ENCODE data around the gene CEBPB. TPM values are rescaled to one million over a fixed set of nuclear protein-coding genes. Genes with fewer than 3 reads are reported as not detected.
A peak's percentile ranks its signal among the peaks of the same experiment; 100 is the strongest.

CEBPB gene
- total RNA-seq, 4 donors from 2014 or later = 154 to 221 (median 195) TPM

- 4 to 5% methylated on average over 20 of the region's 20 CpGs for WGBS, 2 donors
- H3K4me3 ChIP-seq (ENCODE audit: low read depth, poor library complexity, severe bottlenecking) = no peak overlapping the region
- intact Hi-C loops (cut with DNase I; ENCODE audit: low total_unique reads) = no loop called here
Measured at GRCh38 chr20:50165684-50166554, 24.7 kb upstream of the CEBPB start.

GRCh38 chr20:50169329-50169823 lies 21.3 kb upstream of the CEBPB start:
- H3K4me3 ChIP-seq (ENCODE audit: low read depth, poor library complexity, severe bottlenecking) = no peak overlapping the region
- intact Hi-C loops (cut with DNase I; ENCODE audit: low total_unique reads) = no loop called here
- no peak for TF ChIP-seq POLR2A (IDR thresholded peaks at IDR 0.05)
- peak in 1 of 3 donors; percentile 97 for TF ChIP-seq CTCF (IDR thresholded peaks at IDR 0.05)
- DNase-seq (ENCODE audit: low spot score in 2 of 2) = peak; percentile 87 to 97
- WGBS, 2 donors = 24 to 25% methylated on average over 5 of the region's 5 CpGs

More at GRCh38 chr20:50165684-50166554, 24.7 kb upstream of the CEBPB start:
- TF ChIP-seq POLR2A (IDR thresholded peaks at IDR 0.05) = no peak
- TF ChIP-seq CTCF (IDR thresholded peaks at IDR 0.05) = peak in 1 of 3 donors; percentile 56
- DNase-seq (ENCODE audit: low spot score in 2 of 2) = peak; percentile 99

- no peak overlapping the region for H3K4me3 ChIP-seq (ENCODE audit: low read depth, poor library complexity, severe bottlenecking)
- intact Hi-C loops (cut with DNase I; ENCODE audit: low total_unique reads) = loop anchor here (5.0 kb wide), 2 partner anchors 48 to 193 kb away; no protein-coding TSS in a partner anchor
- peak in 1 of 2 donors; percentile 73 for DNase-seq (ENCODE audit: low spot score in 2 of 2)
- WGBS, 2 donors = 90 to 92% methylated on average over 14 of the region's 14 CpGs
- no peak for TF ChIP-seq CTCF (IDR thresholded peaks at IDR 0.05)
- no peak for TF ChIP-seq POLR2A (IDR thresholded peaks at IDR 0.05)
Measured at GRCh38 chr20:50170549-50171220, 19.9 kb upstream of the CEBPB start.

GRCh38 chr20:50172347-50173013 lies 18.1 kb upstream of the CEBPB start:
- 16 to 29% methylated on average over 35 to 36 of the region's 36 CpGs for WGBS, 2 donors
- intact Hi-C loops (cut with DNase I; ENCODE audit: low total_unique reads) = loop anchor here (5.0 kb wide), 2 partner anchors 50 to 195 kb away; no protein-coding TSS in a partner anchor
- H3K4me3 ChIP-seq (ENCODE audit: low read depth, poor library complexity, severe bottlenecking) = peak overlapping the region; percentile 5
- DNase-seq (ENCODE audit: low spot score in 2 of 2) = peak; percentile 62 to 96
- TF ChIP-seq POLR2A (IDR thresholded peaks at IDR 0.05) (no peak), CTCF (IDR thresholded peaks at IDR 0.05) (no peak)

GRCh38 chr20:50174456-50174855 lies 16.2 kb upstream of the CEBPB start:
- intact Hi-C loops (cut with DNase I; ENCODE audit: low total_unique reads) = loop anchor here (5.0 kb wide), 2 partner anchors 52 to 197 kb away; no protein-coding TSS in a partner anchor
- no peak overlapping the region for H3K4me3 ChIP-seq (ENCODE audit: low read depth, poor library complexity, severe bottlenecking)
- no peak for DNase-seq (ENCODE audit: low spot score in 2 of 2)
- TF ChIP-seq CTCF (IDR thresholded peaks at IDR 0.05) (no peak), POLR2A (IDR thresholded peaks at IDR 0.05) (no peak)
- 82 to 95% methylated on average over 5 of the region's 5 CpGs for WGBS, 2 donors
